ENCODE results near the gene MORF4L2.

- TF ChIP-seq EZH2 (IDR thresholded peaks at IDR 0.05) = no peak
- TF ChIP-seq, protein P1, sequence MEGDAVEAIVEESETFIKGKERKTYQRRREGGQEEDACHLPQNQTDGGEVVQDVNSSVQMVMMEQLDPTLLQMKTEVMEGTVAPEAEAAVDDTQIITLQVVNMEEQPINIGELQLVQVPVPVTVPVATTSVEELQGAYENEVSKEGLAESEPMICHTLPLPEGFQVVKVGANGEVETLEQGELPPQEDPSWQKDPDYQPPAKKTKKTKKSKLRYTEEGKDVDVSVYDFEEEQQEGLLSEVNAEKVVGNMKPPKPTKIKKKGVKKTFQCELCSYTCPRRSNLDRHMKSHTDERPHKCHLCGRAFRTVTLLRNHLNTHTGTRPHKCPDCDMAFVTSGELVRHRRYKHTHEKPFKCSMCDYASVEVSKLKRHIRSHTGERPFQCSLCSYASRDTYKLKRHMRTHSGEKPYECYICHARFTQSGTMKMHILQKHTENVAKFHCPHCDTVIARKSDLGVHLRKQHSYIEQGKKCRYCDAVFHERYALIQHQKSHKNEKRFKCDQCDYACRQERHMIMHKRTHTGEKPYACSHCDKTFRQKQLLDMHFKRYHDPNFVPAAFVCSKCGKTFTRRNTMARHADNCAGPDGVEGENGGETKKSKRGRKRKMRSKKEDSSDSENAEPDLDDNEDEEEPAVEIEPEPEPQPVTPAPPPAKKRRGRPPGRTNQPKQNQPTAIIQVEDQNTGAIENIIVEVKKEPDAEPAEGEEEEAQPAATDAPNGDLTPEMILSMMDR (IDR thresholded peaks at IDR 0.05) = no peak
Measured at GRCh38 chrX:103669745-103670144, 16.8 kb downstream of the MORF4L2 start.

Measured in neural progenitor cell (in vitro differentiated cells).